ENCODE measurements around the gene LILRB2. TPM values are rescaled to one million over a fixed set of nuclear protein-coding genes. Genes with fewer than 3 reads are reported as not detected.

The LILRB2 gene
- total and polyA plus RNA-seq, 9 of the 15 experiments (the other 6 are each of a cell fraction or from before 2014, with no cell fraction given): not detected

DNA sequence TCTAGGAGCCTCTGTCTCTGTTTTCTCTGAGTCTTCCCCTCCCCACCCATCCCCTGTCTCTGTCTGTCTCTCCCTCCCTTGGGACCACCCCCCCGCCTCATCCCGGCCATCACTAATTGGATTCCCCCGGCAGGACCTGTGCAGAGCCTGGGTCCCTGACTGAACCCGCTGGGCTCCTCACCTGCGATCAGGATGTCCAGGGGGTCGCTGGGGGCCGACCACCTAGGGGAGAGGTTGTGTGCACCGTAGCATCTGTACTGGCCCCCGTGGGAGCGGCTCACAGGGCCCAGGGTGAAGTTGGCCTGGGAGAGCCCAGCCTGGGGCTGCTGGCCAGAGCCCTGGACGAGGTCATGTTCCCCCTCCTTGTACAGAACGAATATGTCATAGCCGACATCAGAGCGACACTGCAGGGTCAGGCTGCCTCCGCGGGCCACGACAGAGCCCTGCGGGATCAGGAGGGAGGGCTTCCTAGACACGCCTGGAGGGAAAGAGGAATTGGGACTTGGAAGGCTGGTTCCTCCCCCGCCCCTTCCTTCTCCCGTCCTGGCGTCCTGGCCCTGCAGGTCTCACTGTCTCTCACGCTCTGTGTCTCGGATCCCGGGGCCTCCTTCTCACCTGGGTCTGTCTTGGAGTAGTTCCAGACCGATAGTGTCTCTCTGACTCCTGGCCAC, 25.7 kb downstream of the LILRB2 start:
- FAIRE-seq (no peak), DNase-seq (ENCODE audit: extremely low read depth in 1 of 4, low spot score in 3 of 4) (no peak), ATAC-seq (no peak)
- H3K36me3 ChIP-seq (ENCODE audit: control insufficient read depth, insufficient read depth, low read length): no peaks in the 10 kb centered on the region
- POLR2A ChIA-PET: no interaction called here
- H2AFZ ChIP-seq (ENCODE audit: low read depth, low read length): no peak overlapping the region
- H3K9me3 ChIP-seq (replicated peaks; ENCODE audit: control insufficient read depth, insufficient read depth, low read depth, low read length): no peaks in the 10 kb centered on the region
- no TSS peak for BruUV-seq (replicated peaks)
- 0 out of 4 replicates have a peak overlapping the region, but pooled peaks of 1 of the 2 experiments have one; percentile 17 for H3K9ac ChIP-seq (ENCODE audit: insufficient read depth in 1 of 2, low read depth in 2 of 2, low read length in 2 of 2)
- CTCF ChIA-PET (ENCODE audit: low intra/inter-chr PET ratio): no interaction called here
- H3K4me2 ChIP-seq (ENCODE audit: insufficient read depth, low read length): no peak overlapping the region
- H4K20me1 ChIP-seq (replicated peaks; ENCODE audit: control insufficient read depth, insufficient read depth, low read length): peaks cover 11% of the 10 kb centered on the region
- no peaks in the 10 kb centered on the region for H3K9me1 ChIP-seq (ENCODE audit: control insufficient read depth, insufficient read depth, low read length)
- peaks cover 54 to 78% of the 10 kb centered on the region in 2 experiments for H3K27me3 ChIP-seq (ENCODE audit: control insufficient read depth in 2 of 2, insufficient read depth in 2 of 2, low read length in 2 of 2)
- 0% methylated on average over 22 of the region's 26 CpGs for WGBS (ENCODE audit: insufficient coverage, low coverage, missing lambda C conversion rate)
- no peaks in the 10 kb centered on the region for H3K79me2 ChIP-seq (ENCODE audit: control insufficient read depth, insufficient read depth, low read length)
- TF ChIP-seq TBL1XR1 (IDR thresholded peaks at IDR 0.05; ENCODE audit: low read length in 2 of 2) (no peak), ZNF354B (CRISPR knock-in tag; IDR thresholded peaks at IDR 0.05) (no peak), PURB (CRISPR knock-in tag; IDR thresholded peaks at IDR 0.05; ENCODE audit: low read depth) (no peak), PHB (CRISPR knock-in tag; IDR thresholded peaks at IDR 0.05) (no peak), BHLHE40 (IDR thresholded peaks at IDR 0.05; ENCODE audit: low read length) (no peak), GTF2A2 (tag; IDR thresholded peaks at IDR 0.05) (no peak), MBD2 (IDR thresholded peaks at IDR 0.05; ENCODE audit: borderline replicate concordance, low read depth) (no peak), POLR3G (IDR thresholded peaks at IDR 0.05; ENCODE audit: extremely low read depth, insufficient read length, insufficient replicate concordance) (no peak), MYC (IDR thresholded peaks at IDR 0.05; ENCODE audit: low read depth, low read length) (no peak), MYC (CRISPR knock-in tag; IDR thresholded peaks at IDR 0.05; ENCODE audit: borderline replicate concordance, low read depth) (no peak)
- TF ChIP-seq, protein P1, sequence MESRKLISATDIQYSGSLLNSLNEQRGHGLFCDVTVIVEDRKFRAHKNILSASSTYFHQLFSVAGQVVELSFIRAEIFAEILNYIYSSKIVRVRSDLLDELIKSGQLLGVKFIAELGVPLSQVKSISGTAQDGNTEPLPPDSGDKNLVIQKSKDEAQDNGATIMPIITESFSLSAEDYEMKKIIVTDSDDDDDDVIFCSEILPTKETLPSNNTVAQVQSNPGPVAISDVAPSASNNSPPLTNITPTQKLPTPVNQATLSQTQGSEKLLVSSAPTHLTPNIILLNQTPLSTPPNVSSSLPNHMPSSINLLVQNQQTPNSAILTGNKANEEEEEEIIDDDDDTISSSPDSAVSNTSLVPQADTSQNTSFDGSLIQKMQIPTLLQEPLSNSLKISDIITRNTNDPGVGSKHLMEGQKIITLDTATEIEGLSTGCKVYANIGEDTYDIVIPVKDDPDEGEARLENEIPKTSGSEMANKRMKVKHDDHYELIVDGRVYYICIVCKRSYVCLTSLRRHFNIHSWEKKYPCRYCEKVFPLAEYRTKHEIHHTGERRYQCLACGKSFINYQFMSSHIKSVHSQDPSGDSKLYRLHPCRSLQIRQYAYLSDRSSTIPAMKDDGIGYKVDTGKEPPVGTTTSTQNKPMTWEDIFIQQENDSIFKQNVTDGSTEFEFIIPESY (CRISPR knock-in tag; IDR thresholded peaks at IDR 0.05): no peak
- no peak overlapping the region for H3K27ac ChIP-seq (ENCODE audit: extremely low read depth, low read depth, low read length)
- H3K4me3 ChIP-seq: no peak overlapping the region
- H3K4me1 ChIP-seq (replicated peaks in 1 of 2; ENCODE audit: control insufficient read depth in 2 of 2, insufficient read depth in 2 of 2, low read length in 2 of 2): no peaks in the 10 kb centered on the region; a peak in 2 of 5 replicates
- intact Hi-C loops (cut with micrococcal nuclease): no loop called here
- in situ Hi-C loops (cut with MboI): no loop called here
